Panc1 (cell line): ENCODE data around the gene FAXC. TPM values are rescaled to one million over a fixed set of nuclear protein-coding genes. Genes with fewer than 3 reads are reported as not detected.
A peak's percentile ranks its signal among the peaks of the same experiment; 100 is the strongest.

ENCODE experiments used
- ATAC-seq: fragments of 200-7000 bp; cut with Tn5 transposase; 2 replicates; pipeline ENCODE4 v1.9.1; 2020; ENCODE audit warnings: mild to moderate bottlenecking, moderate library complexity
- Bru-seq: library from RNA; stranded (reverse); fragments of 400-500 nt; gene quantifications from one replicate; lab custom pipeline; 2021; lab: Mats Ljungman, UMichigan
- BruChase-seq, 2 experiments: library from RNA; stranded (reverse); fragments of 400-500 nt; gene quantifications; one replicate each; lab custom pipeline; 2021; lab: Mats Ljungman, UMichigan
- BruUV-seq: library from RNA; stranded (reverse); fragments of 400-500 nt; replicated peaks from 2 replicates; lab custom pipeline; 2021; lab: Mats Ljungman, UMichigan
- CTCF ChIA-PET: fragments of 300-600 bp; sonication (Branson Sonifier 250); formaldehyde crosslinking; loops from one replicate; lab custom pipeline; 2022; ENCODE audit warnings: antibody characterized with exemption; lab: Charles Lee
- POLR2A ChIA-PET: fragments of 300-600 bp; sonication (Branson Sonifier 250); formaldehyde crosslinking; loops from one replicate; lab custom pipeline; 2022; ENCODE audit warnings: antibody characterized with exemption; lab: Charles Lee
- DNase-seq: peaks from one replicate; pipeline ENCODE4 v3.0.0-alpha.2; 2010; ENCODE audit warnings: low read depth, low spot score
- H3K27ac ChIP-seq: 2 replicates; pipeline ENCODE4 v1.5.1; 2011; ENCODE audit warnings: mild to moderate bottlenecking, low read length, inconsistent platforms
- H3K27me3 ChIP-seq: fragments of 200-500 bp; sonication (Bioruptor generic); 2 replicates; pipeline ENCODE4 v1.6.0; 2014; ENCODE audit warnings: low read length, inconsistent platforms; ENCODE audit not compliant: control insufficient read depth, insufficient read depth
- H3K36me3 ChIP-seq: fragments of 200-500 bp; sonication (Bioruptor generic); 2 replicates; pipeline ENCODE4 v1.5.1; 2014; ENCODE audit warnings: inconsistent platforms, mild to moderate bottlenecking, low read length, moderate library complexity; ENCODE audit not compliant: control insufficient read depth, insufficient read depth
- H3K4me1 ChIP-seq: 2 replicates; pipeline ENCODE4 v1.5.1; 2011; ENCODE audit warnings: inconsistent platforms, mild to moderate bottlenecking, low read length, moderate library complexity; ENCODE audit not compliant: control insufficient read depth, insufficient read depth
- H3K4me3 ChIP-seq, 2 experiments: 2 replicates each; pipeline ENCODE4 v1.5.1; 2011 to 2012; ENCODE audit warnings: low read depth in 2 of 2, low read length in 2 of 2, mild to moderate bottlenecking in 2 of 2, inconsistent platforms in 1 of 2, moderate library complexity in 1 of 2
- H3K9me3 ChIP-seq: fragments of 200-500 bp; sonication (Bioruptor generic); 2 replicates; pipeline ENCODE4 v1.5.1; 2014; ENCODE audit warnings: low read depth, mild to moderate bottlenecking, inconsistent platforms, low read length, moderate library complexity; ENCODE audit not compliant: control insufficient read depth, insufficient read depth
- CTCF ChIP-seq: fragments of 450-650 bp; IDR thresholded peaks from 2 replicates; pipeline ENCODE4 v1.5.1; 2017; ENCODE audit warnings: mild to moderate bottlenecking
- POLR2AphosphoS5 ChIP-seq: IDR thresholded peaks from 2 replicates; pipeline ENCODE4 v1.6.1; 2012; ENCODE audit warnings: mild to moderate bottlenecking, low read depth, low read length, moderate library complexity
- REST ChIP-seq, 2 experiments: IDR thresholded peaks; 2 replicates each; pipeline ENCODE4 v1.6.1; 2011 to 2012; ENCODE audit warnings: low read depth in 2 of 2, control low read depth in 1 of 2, low read length in 1 of 2, mild to moderate bottlenecking in 1 of 2, moderate library complexity in 1 of 2; ENCODE audit not compliant: insufficient read depth in 1 of 2
- SIN3A ChIP-seq: IDR thresholded peaks from 2 replicates; pipeline ENCODE4 v1.6.1; 2012; ENCODE audit warnings: low read depth, mild to moderate bottlenecking, low read length, moderate library complexity, borderline replicate concordance; ENCODE audit not compliant: insufficient read depth
- TCF7L2 ChIP-seq: IDR thresholded peaks from 2 replicates; pipeline ENCODE4 v1.6.1; 2011; ENCODE audit warnings: mild to moderate bottlenecking, low read depth, low read length, inconsistent platforms
- in situ Hi-C: cut with HindIII; loops from 2 replicates; pipeline ENCODE4 v1.10.0; 2016; ENCODE audit warnings: low sequenced_read_pairs, low pct_unique_long_range_greater_than_20kb
- intact Hi-C: fragments of 100-400 bp; cut with micrococcal nuclease; formaldehyde crosslinking; loops from one replicate; pipeline ENCODE4 v1.10.0; 2022; ENCODE audit not compliant: unreplicated experiment
- long read RNA-seq: library from polyadenylated mRNA; unstranded; transcript quantifications from one replicate; pipeline ENCODE4 v2.0.0, GENCODE V29; 2021; ENCODE audit not compliant: unreplicated experiment
- polyA plus RNA-seq: library from polyadenylated mRNA; unstranded; fragments of >200 nt; gene quantifications from one replicate; pipeline ENCODE4 v1.2.1, GENCODE V29; 2012; ENCODE audit warnings: missing spikeins; ENCODE audit not compliant: insufficient read length
- total RNA-seq: library from RNA; stranded (reverse); gene quantifications from one replicate; pipeline ENCODE4 v1.2.1, GENCODE V29; 2021; ENCODE audit not compliant: unreplicated experiment

FAXC gene
- total RNA-seq: 9.0 TPM
- 7.2 TPM for polyA plus RNA-seq
- percentile 51 among the genes with signal in this experiment for Bru-seq, nascent RNA
- percentile 47 among the genes with signal in this experiment for BruChase-seq, experiment 1, labeled RNA remaining after a 2-hour chase
- percentile 48 among the genes with signal in this experiment for BruChase-seq, experiment 2, labeled RNA remaining after a 6-hour chase
- long read RNA-seq, full-length matches to known transcripts: 12 of 22 reads
- long read RNA-seq, partial matches to known transcripts: 1 of 22 reads
- long read RNA-seq, other reads (novel, unspliced or antisense): 9 of 22 reads

GRCh38 chr6:99349171-99350141 lies at the start of gene FAXC:
TSS of gene FAXC (minus strand) at chr6:99349674. CDS start at chr6:99349372, 302 bp downstream.
- peak within 1 kb of the TSS; percentile 54 to 61 for H3K4me3 ChIP-seq
- no peak for DNase-seq
- in situ Hi-C loops (no loop called here), intact Hi-C loops (no loop called here)
- H3K9me3 ChIP-seq: no peaks in the 10 kb centered on the region
- ATAC-seq: peak; percentile 84
- ChIA-PET POLR2A (no interaction called here), CTCF (interaction anchor here (1.1 kb wide), 1 partner anchor 15 kb away, joined by 3 read pairs; no protein-coding TSS in a partner anchor)
- H3K4me1 ChIP-seq: peaks cover 11% of the 10 kb centered on the region
- H3K27me3 ChIP-seq: peaks cover 10% of the 10 kb centered on the region; the same call in 1 of the 2 replicates
- TF ChIP-seq CTCF (peak; percentile 73), POLR2AphosphoS5 (no peak), REST (IDR thresholded peaks at IDR 0.05; ENCODE audit: insufficient read depth in 1 of 2, low read depth in 2 of 2, low read length in 1 of 2) (no peak), SIN3A (no peak)
- BruUV-seq: no TSS peak
- peak within 1 kb of the TSS; percentile 12; the same call in 1 of the 2 replicates for H3K27ac ChIP-seq
- no peaks in the 10 kb centered on the region for H3K36me3 ChIP-seq

- no peaks in the 10 kb centered on the region for H3K4me1 ChIP-seq
- no peak overlapping the region for H3K4me3 ChIP-seq
- no peak overlapping the region for H3K27ac ChIP-seq
- H3K27me3 ChIP-seq: no peaks in the 10 kb centered on the region
- no TSS peak for BruUV-seq
- intact Hi-C loops (no loop called here), in situ Hi-C loops (no loop called here)
- no peak for ATAC-seq
- TF ChIP-seq REST (IDR thresholded peaks at IDR 0.05; ENCODE audit: insufficient read depth in 1 of 2, low read depth in 2 of 2, low read length in 1 of 2) (no peak), SIN3A (no peak), POLR2AphosphoS5 (no peak), TCF7L2 (no peak), CTCF (no peak)
- ChIA-PET POLR2A (interaction anchor here (0.6 to 0.7 kb wide), 2 partner anchors 45 to 1391 kb away, joined by 3 to 6 read pairs; no protein-coding TSS in a partner anchor), CTCF (no interaction called here)
- no peaks in the 10 kb centered on the region for H3K9me3 ChIP-seq
- DNase-seq: no peak
- H3K36me3 ChIP-seq: peaks cover 48% of the 10 kb centered on the region
Measured at GRCh38 chr6:99397287-99397686, 47.8 kb upstream of the FAXC start.
